ENCODE data around the gene USP36.

The USP36 gene

GRCh38 chr17:78838574-78839005 is 2.0 kb downstream of the USP36 start:
- DNase-seq (ENCODE audit: low spot score), result no peak

- no peak for DNase-seq (ENCODE audit: low spot score)
These were observed 4.1 kb downstream of the USP36 start for GRCh38 chr17:78836420-78837021.

GRCh38 chr17:78834571-78834970 is 6.0 kb downstream of the USP36 start:
- no peak for DNase-seq (ENCODE audit: low spot score)

- DNase-seq (ENCODE audit: low spot score), result no peak
These were observed 8.1 kb downstream of the USP36 start for GRCh38 chr17:78832541-78832810.

GRCh38 chr17:78831688-78832540 is 8.7 kb downstream of the USP36 start:
- DNase-seq (ENCODE audit: low spot score), result no peak

GRCh38 chr17:78829477-78829876 is 11.1 kb downstream of the USP36 start:
- DNase-seq (ENCODE audit: low spot score), result no peak

GRCh38 chr17:78828470-78829185 is 12.0 kb downstream of the USP36 start:
- no peak for DNase-seq (ENCODE audit: low spot score)

GRCh38 chr17:78826836-78827509 is 13.6 kb downstream of the USP36 start:
- no peak for DNase-seq (ENCODE audit: low spot score)

- DNase-seq (ENCODE audit: low spot score), result no peak
These were observed 14.2 kb downstream of the USP36 start for GRCh38 chr17:78826421-78826820.

- DNase-seq (ENCODE audit: low spot score), result no peak
These were observed 14.9 kb downstream of the USP36 start for GRCh38 chr17:78825696-78826095.

GRCh38 chr17:78824240-78824639 is 16.4 kb downstream of the USP36 start:
- DNase-seq (ENCODE audit: low spot score), result no peak

GRCh38 chr17:78823282-78824046 is 17.1 kb downstream of the USP36 start:
- no peak for DNase-seq (ENCODE audit: low spot score)

- no peak for DNase-seq (ENCODE audit: low spot score)
These were observed 18.1 kb downstream of the USP36 start for GRCh38 chr17:78822552-78822951.

GRCh38 chr17:78821961-78822360 is 18.7 kb downstream of the USP36 start:
- DNase-seq (ENCODE audit: low spot score), result no peak

- no peak for DNase-seq (ENCODE audit: low spot score)
These were observed 19.8 kb downstream of the USP36 start for GRCh38 chr17:78820841-78821240.

GRCh38 chr17:78819806-78820792 is 20.5 kb downstream of the USP36 start:
- DNase-seq (ENCODE audit: low spot score), result no peak

GRCh38 chr17:78819402-78819801 is 21.2 kb downstream of the USP36 start:
- no peak for DNase-seq (ENCODE audit: low spot score)

- no peak for DNase-seq (ENCODE audit: low spot score)
These were observed 21.7 kb downstream of the USP36 start for GRCh38 chr17:78818932-78819331.

GRCh38 chr17:78818152-78818846 is 22.3 kb downstream of the USP36 start:
- no peak for DNase-seq (ENCODE audit: low spot score)

GRCh38 chr17:78817123-78817522 is 23.5 kb downstream of the USP36 start:
- DNase-seq (ENCODE audit: low spot score), result no peak

Measured in putamen (tissue), 1 donor.